WERI-Rb-1 (cell line): ENCODE results near the gene TAS1R2.

Experiments
- DNase-seq: peaks from one replicate; pipeline ENCODE4 v3.0.0-alpha.2; 2020
- H3K27ac ChIP-seq: fragments of 250-450 bp; sonication (Bioruptor Pico); 2 replicates; pipeline ENCODE4 v1.5.1; 2020; ENCODE audit warnings: mild to moderate bottlenecking, moderate library complexity
- H3K27me3 ChIP-seq: fragments of 250-450 bp; sonication (Bioruptor Pico); 2 replicates; pipeline ENCODE4 v1.5.1; 2021; ENCODE audit warnings: mild to moderate bottlenecking, low read depth, moderate library complexity; ENCODE audit not compliant: insufficient read depth, severe bottlenecking
- H3K36me3 ChIP-seq: fragments of 250-450 bp; sonication (Bioruptor Pico); 2 replicates; pipeline ENCODE4 v1.5.1; 2020; ENCODE audit warnings: mild to moderate bottlenecking, moderate library complexity
- H3K4me3 ChIP-seq: 2 replicates; pipeline ENCODE4 v1.5.1; 2011; ENCODE audit warnings: low read depth, mild to moderate bottlenecking, control low read depth, low read length
- H3K9me3 ChIP-seq: fragments of 250-450 bp; sonication (Bioruptor Pico); 2 replicates; pipeline ENCODE4 v1.5.1; 2021; ENCODE audit warnings: mild to moderate bottlenecking, moderate library complexity; ENCODE audit not compliant: severe bottlenecking
- TF ChIP-seq, protein P1 (sequence below): IDR thresholded peaks from 2 replicates; pipeline ENCODE4 v1.5.1; 2011; ENCODE audit warnings: low read depth, mild to moderate bottlenecking, control low read depth, inconsistent platforms, low read length

The TAS1R2 gene

DNA sequence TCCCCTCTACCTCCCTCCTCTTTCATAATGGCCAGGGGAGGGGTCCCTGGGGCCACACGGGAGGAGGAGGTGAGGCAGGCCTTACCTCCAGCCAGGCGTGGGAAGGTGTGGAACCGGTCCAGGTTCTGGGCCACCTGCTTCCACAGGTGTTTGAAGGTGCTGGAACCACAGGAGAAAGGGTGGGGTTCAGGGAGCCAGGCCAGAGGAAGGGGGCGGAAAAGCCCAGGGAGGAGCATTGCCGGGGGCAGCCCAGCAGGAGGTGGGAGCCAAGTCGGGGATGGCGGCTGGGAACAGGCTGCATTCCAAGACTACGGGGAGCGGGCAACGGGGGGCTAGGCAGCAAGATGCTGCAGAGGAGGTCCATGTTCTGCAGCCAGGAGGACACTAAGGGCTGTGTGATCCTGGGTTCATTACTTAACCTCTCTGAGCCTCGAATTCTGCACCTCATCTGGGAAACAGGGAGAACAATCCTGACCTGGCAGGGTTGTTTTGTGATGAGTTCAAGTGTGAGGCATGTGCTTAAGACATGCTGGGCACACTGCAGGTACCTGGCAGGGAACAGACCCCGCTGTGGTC lies 19.8 kb upstream of the TAS1R2 start:
- no peak for DNase-seq
- TF ChIP-seq, protein P1, sequence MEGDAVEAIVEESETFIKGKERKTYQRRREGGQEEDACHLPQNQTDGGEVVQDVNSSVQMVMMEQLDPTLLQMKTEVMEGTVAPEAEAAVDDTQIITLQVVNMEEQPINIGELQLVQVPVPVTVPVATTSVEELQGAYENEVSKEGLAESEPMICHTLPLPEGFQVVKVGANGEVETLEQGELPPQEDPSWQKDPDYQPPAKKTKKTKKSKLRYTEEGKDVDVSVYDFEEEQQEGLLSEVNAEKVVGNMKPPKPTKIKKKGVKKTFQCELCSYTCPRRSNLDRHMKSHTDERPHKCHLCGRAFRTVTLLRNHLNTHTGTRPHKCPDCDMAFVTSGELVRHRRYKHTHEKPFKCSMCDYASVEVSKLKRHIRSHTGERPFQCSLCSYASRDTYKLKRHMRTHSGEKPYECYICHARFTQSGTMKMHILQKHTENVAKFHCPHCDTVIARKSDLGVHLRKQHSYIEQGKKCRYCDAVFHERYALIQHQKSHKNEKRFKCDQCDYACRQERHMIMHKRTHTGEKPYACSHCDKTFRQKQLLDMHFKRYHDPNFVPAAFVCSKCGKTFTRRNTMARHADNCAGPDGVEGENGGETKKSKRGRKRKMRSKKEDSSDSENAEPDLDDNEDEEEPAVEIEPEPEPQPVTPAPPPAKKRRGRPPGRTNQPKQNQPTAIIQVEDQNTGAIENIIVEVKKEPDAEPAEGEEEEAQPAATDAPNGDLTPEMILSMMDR, result no peak
- no peak overlapping the region for H3K27ac ChIP-seq
- H3K27me3 ChIP-seq, result no peaks in the 10 kb centered on the region
- no peaks in the 10 kb centered on the region for H3K9me3 ChIP-seq
- no peak overlapping the region for H3K4me3 ChIP-seq
- H3K36me3 ChIP-seq, result no peaks in the 10 kb centered on the region

DNA sequence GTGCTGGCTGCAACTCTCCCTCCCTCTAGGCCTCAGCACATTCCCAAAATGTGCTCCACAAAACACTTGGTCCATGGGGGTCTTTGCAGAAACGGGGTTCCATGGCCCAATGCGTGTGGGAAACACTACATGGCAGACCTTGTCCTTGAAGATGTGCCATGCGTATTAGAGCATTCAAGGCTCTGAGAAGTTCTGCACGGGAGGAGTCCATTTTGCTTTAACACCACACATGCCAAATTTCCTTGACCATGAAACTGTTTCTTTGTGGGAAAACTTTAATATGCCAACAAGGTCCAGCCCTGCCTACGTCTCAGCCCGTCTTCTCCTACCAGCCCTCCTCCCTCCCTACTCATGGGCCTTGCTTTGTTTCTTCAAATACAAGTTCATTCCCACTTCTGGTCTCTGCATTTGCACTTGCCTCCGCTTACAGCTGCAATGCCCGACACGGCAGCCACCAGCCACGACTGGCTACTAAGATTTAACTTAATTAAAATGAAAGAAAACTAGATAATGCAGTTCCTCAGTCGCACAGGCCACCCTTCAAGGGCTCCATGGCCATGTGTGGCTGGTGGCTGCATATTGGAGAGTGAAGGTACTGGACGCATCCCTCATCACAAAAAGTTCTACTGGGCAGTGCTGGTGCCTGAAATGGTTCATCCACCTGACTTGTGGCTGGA lies 19.2 kb upstream of the TAS1R2 start:
- TF ChIP-seq, protein P1, result no peak
- no peak for DNase-seq
- Histone ChIP-seq H3K9me3 (no peaks in the 10 kb centered on the region), H3K27me3 (no peaks in the 10 kb centered on the region), H3K4me3 (no peak overlapping the region), H3K27ac (no peak overlapping the region), H3K36me3 (no peaks in the 10 kb centered on the region)

DNA sequence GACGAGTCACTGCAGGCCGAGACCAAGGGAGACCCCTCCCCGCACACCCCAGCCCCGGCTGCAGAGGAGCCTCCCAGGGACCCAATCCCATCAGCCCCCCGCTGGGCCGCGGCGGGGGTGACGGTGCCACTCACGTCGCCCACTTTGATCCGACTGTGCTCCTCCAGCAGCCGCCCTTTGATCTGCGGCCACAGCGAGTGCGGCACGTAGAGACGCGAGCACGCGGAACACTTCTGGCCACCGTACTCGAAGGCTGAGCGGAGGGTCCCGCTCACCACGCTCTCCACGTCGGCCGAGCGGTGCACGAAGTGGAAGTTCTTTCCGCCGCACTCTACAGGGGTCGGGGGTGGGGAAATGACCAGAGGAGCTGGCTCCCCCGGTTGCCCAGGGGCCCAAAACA lies 17.8 kb upstream of the TAS1R2 start:
- H3K9me3 ChIP-seq, result no peaks in the 10 kb centered on the region
- H3K27ac ChIP-seq, result no peak overlapping the region
- DNase-seq, result no peak
- TF ChIP-seq, protein P1, result no peak
- H3K27me3 ChIP-seq, result no peaks in the 10 kb centered on the region
- H3K4me3 ChIP-seq, result no peak overlapping the region
- H3K36me3 ChIP-seq, result no peaks in the 10 kb centered on the region

DNA sequence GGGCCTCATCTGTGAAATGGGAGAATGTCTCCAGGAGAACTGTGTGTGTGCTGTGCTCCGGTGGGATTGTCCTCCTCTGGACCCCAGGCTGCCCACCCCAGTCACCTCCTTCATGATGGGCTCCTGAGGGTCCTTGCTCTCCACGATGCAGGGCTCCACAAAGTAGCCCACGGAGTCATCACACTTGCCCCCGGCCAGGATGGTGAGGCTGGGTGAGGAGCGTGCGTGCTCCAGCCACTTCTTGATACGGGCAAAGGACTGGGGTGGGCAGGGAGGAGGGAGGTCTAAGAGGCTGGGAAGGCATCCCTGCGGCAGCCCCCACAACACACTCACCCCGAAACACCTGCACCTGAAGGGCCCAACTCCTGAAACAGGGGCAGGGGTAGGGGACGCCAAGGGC lies 16.8 kb upstream of the TAS1R2 start:
- Histone ChIP-seq H3K36me3 (no peaks in the 10 kb centered on the region), H3K4me3 (no peak overlapping the region), H3K27ac (no peak overlapping the region), H3K27me3 (no peaks in the 10 kb centered on the region), H3K9me3 (no peaks in the 10 kb centered on the region)
- TF ChIP-seq, protein P1, result no peak
- DNase-seq, result no peak

GRCh38 chr1:18875796-18876128 lies 16.3 kb upstream of the TAS1R2 start:
- H3K36me3 ChIP-seq, result no peaks in the 10 kb centered on the region

More at GRCh38 chr1:18875796-18876128, 16.3 kb upstream of the TAS1R2 start:
- TF ChIP-seq, protein P1, result no peak
- Histone ChIP-seq H3K4me3 (no peak overlapping the region), H3K27me3 (no peaks in the 10 kb centered on the region), H3K9me3 (no peaks in the 10 kb centered on the region), H3K27ac (no peak overlapping the region)
- DNase-seq, result no peak
